CD4-positive, alpha-beta T cell (primary cell): ENCODE results near the gene OR2G2. TPM values are rescaled to one million over a fixed set of nuclear protein-coding genes. Genes with fewer than 3 reads are reported as not detected.

Experiments
- ATAC-seq: fragments of 200-7000 bp; cut with Tn5 transposase; one replicate; pipeline ENCODE4 v1.10.0; 2022; ENCODE audit warnings: mild to moderate bottlenecking; ENCODE audit not compliant: poor library complexity
- CTCF ChIA-PET: fragments of 350-600 bp; sonication (Branson Sonifier 250); formaldehyde crosslinking; loops from one replicate; lab custom pipeline; 2021; ENCODE audit warnings: antibody characterized with exemption, inconsistent platforms; lab: Charles Lee
- POLR2A ChIA-PET: fragments of 350-600 bp; sonication (Branson Sonifier 250); formaldehyde crosslinking; loops from one replicate; lab custom pipeline; 2021; ENCODE audit warnings: antibody characterized with exemption, inconsistent platforms; lab: Charles Lee
- DNase-seq, 14 experiments: peaks; one replicate each; pipeline ENCODE4 v3.0.0-alpha.2; 2013 to 2020; ENCODE audit warnings: mixed read lengths in 2 of 14
- H3K27ac ChIP-seq, 2 donors: one replicate each; pipeline versions ENCODE4 v1.5.1 to v1.7.0; 2013; ENCODE audit warnings: low read length in 2 of 2, low read depth in 1 of 2, mild to moderate bottlenecking in 1 of 2
- H3K27me3 ChIP-seq, 2 experiments: 1 replicate in 1 of 2; 2 replicates in 1 of 2; pipeline versions ENCODE4 v1.6.1 to v1.7.0; 2013; ENCODE audit warnings: low read length in 2 of 2, control low read depth in 1 of 2, mild to moderate bottlenecking in 1 of 2, moderate library complexity in 1 of 2; ENCODE audit not compliant: insufficient read depth in 2 of 2, control insufficient read depth in 1 of 2
- H3K36me3 ChIP-seq: one replicate; pipeline ENCODE4 v1.6.1; 2013; ENCODE audit warnings: low read length, control low read depth; ENCODE audit not compliant: insufficient read depth
- H3K4me1 ChIP-seq: one replicate; pipeline ENCODE4 v1.6.1; 2013; ENCODE audit warnings: low read length, control low read depth; ENCODE audit not compliant: insufficient read depth
- H3K4me3 ChIP-seq: one replicate; pipeline ENCODE4 v1.5.1; 2013; ENCODE audit warnings: mild to moderate bottlenecking, low read length, moderate library complexity
- H3K9me3 ChIP-seq, 2 experiments: 1 replicate in 1 of 2; 2 replicates in 1 of 2; pipeline versions ENCODE4 v1.6.1 to v1.7.0; 2013; ENCODE audit warnings: low read length in 2 of 2, mild to moderate bottlenecking in 2 of 2, control low read depth in 1 of 2, moderate library complexity in 1 of 2; ENCODE audit not compliant: control insufficient read depth in 1 of 2, insufficient read depth in 1 of 2
- H3K27ac Mint-ChIP-seq: one replicate; pipeline ENCODE4 v1.8.0; 2020; ENCODE audit warnings: mixed read lengths
- H3K27me3 Mint-ChIP-seq: one replicate; pipeline ENCODE4 v1.8.0; 2021; ENCODE audit warnings: mixed read lengths
- H3K36me3 Mint-ChIP-seq: one replicate; pipeline ENCODE4 v1.8.0; 2021; ENCODE audit warnings: low read depth, mixed read lengths
- H3K4me1 Mint-ChIP-seq: one replicate; pipeline ENCODE4 v1.8.0; 2021; ENCODE audit warnings: low read depth, mixed read lengths
- H3K4me3 Mint-ChIP-seq: one replicate; pipeline ENCODE4 v1.8.0; 2020; ENCODE audit warnings: mild to moderate bottlenecking, mixed read lengths
- H3K9me3 Mint-ChIP-seq: one replicate; pipeline ENCODE4 v1.8.0; 2020; ENCODE audit warnings: mixed read lengths
- CTCF ChIP-seq: fragments of 200-600 bp; IDR thresholded peaks from one replicate; pipeline ENCODE4 v1.8.0; 2022; ENCODE audit warnings: antibody characterized with exemption, mild to moderate bottlenecking
- intact Hi-C, 2 experiments: fragments of 100-400 bp; cut with DNase I in 1 of 2; cut with micrococcal nuclease in 1 of 2; formaldehyde crosslinking; loops; one replicate each; pipeline versions ENCODE4 v1.15.1 to v1.9.0; 2023 to 2025; cut with DNase I, micrococcal nuclease
- total RNA-seq, 174 experiments: library from RNA in 2 of 174; stranded (reverse) in 2 of 174; gene quantifications; one replicate each; pipeline ENCODE4 v1.2.3 and lab custom pipeline; 2021 to 2026

The OR2G2 gene
- total RNA-seq, 2 experiments from 2014 or later, result not detected

- ChIA-PET POLR2A (no interaction called here), CTCF (no interaction called here)
- intact Hi-C loops, result loop anchor here (5.0 kb wide), 1 partner anchor 187 kb away; no protein-coding TSS in a partner anchor
- H3K27me3 Mint-ChIP-seq, result peaks cover 8% of the 10 kb centered on the region
- H3K4me3 Mint-ChIP-seq, result no peak overlapping the region
- no peak for TF ChIP-seq CTCF
- Histone ChIP-seq H3K36me3 (no peaks in the 10 kb centered on the region), H3K4me1 (no peaks in the 10 kb centered on the region), H3K4me3 (no peak overlapping the region), H3K27ac (no peak overlapping the region), H3K27me3 (no peaks in the 10 kb centered on the region), H3K9me3 (no peaks in the 10 kb centered on the region)
- H3K36me3 Mint-ChIP-seq, result no peaks in the 10 kb centered on the region
- no peak overlapping the region for H3K27ac Mint-ChIP-seq
- no peaks in the 10 kb centered on the region for H3K9me3 Mint-ChIP-seq
- ATAC-seq, result no peak
- DNase-seq, result no peak
- no peaks in the 10 kb centered on the region for H3K4me1 Mint-ChIP-seq
Observed at GRCh38 chr1:247578946-247579460, 9.2 kb upstream of the OR2G2 start.

- no peaks in the 10 kb centered on the region for H3K27me3 ChIP-seq
- DNase-seq, result no peak
- H3K27ac ChIP-seq, result no peak within 1 kb of the TSS
- POLR2A ChIA-PET, result no interaction called here
- H3K4me3 Mint-ChIP-seq, result no peak within 1 kb of the TSS
- peaks cover 2% of the 10 kb centered on the region for H3K9me3 Mint-ChIP-seq
- no peaks in the 10 kb centered on the region for H3K36me3 ChIP-seq
- peaks cover 19% of the 10 kb centered on the region for H3K27me3 Mint-ChIP-seq
- H3K36me3 Mint-ChIP-seq, result no peaks in the 10 kb centered on the region
- H3K9me3 ChIP-seq, result peaks cover 0 to 4% of the 10 kb centered on the region in 2 experiments
- H3K27ac Mint-ChIP-seq, result no peak within 1 kb of the TSS
- no peak for TF ChIP-seq CTCF
- intact Hi-C loops, result no loop called here
- H3K4me3 ChIP-seq, result no peak within 1 kb of the TSS
- ATAC-seq, result no peak
- CTCF ChIA-PET, result no interaction called here
- H3K4me1 ChIP-seq, result no peaks in the 10 kb centered on the region
- H3K4me1 Mint-ChIP-seq, result no peaks in the 10 kb centered on the region
Observed at GRCh38 chr1:247605286-247605685, 17.1 kb downstream of the OR2G2 start, which contains the start of gene OR2G3. TSS of gene OR2G3 (plus strand) at chr1:247605586. CDS start at chr1:247605586, 0 bp downstream.

- DNase-seq (no peak), ATAC-seq (no peak)
- H3K4me1 Mint-ChIP-seq, result no peaks in the 10 kb centered on the region
- no peaks in the 10 kb centered on the region for H3K36me3 Mint-ChIP-seq
- no peaks in the 10 kb centered on the region for H3K27me3 Mint-ChIP-seq
- no peak overlapping the region for H3K4me3 ChIP-seq
- H3K27ac Mint-ChIP-seq, result no peak overlapping the region
- intact Hi-C loops, result no loop called here
- no peaks in the 10 kb centered on the region for H3K4me1 ChIP-seq
- peaks cover 2% of the 10 kb centered on the region for H3K9me3 Mint-ChIP-seq
- H3K9me3 ChIP-seq, result peaks cover 0 to 8% of the 10 kb centered on the region in 2 experiments
- H3K4me3 Mint-ChIP-seq, result no peak overlapping the region
- ChIA-PET CTCF (no interaction called here), POLR2A (no interaction called here)
- H3K36me3 ChIP-seq, result no peaks in the 10 kb centered on the region
- H3K27me3 ChIP-seq, result no peaks in the 10 kb centered on the region
- H3K27ac ChIP-seq, result no peak overlapping the region
- no peak for TF ChIP-seq CTCF
Observed at GRCh38 chr1:247613405-247613804, 25.2 kb downstream of the OR2G2 start.
